Nephron (organoid): ENCODE results near the gene MRM2.

Experiments used
- H3K27ac Mint-ChIP-seq, 3 experiments: 2 replicates each; pipeline ENCODE4 v1.8.0; 2020; ENCODE audit warnings: mixed read lengths in 3 of 3, mild to moderate bottlenecking in 2 of 3, moderate library complexity in 1 of 3
- H3K27me3 Mint-ChIP-seq: 2 replicates; pipeline ENCODE4 v1.8.0; 2021; ENCODE audit warnings: low read depth, mild to moderate bottlenecking, moderate library complexity, mixed read lengths
- H3K36me3 Mint-ChIP-seq: 2 replicates; pipeline ENCODE4 v1.8.0; 2020; ENCODE audit warnings: low read depth, mixed read lengths
- H3K4me1 Mint-ChIP-seq: 2 replicates; pipeline ENCODE4 v1.8.0; 2020; ENCODE audit warnings: mixed read lengths
- H3K4me3 Mint-ChIP-seq, 3 experiments: 2 replicates each; pipeline ENCODE4 v1.8.0; 2020; ENCODE audit warnings: mild to moderate bottlenecking in 3 of 3, mixed read lengths in 3 of 3, moderate library complexity in 2 of 3
- H3K9me3 Mint-ChIP-seq: 2 replicates; pipeline ENCODE4 v1.8.0; 2020; ENCODE audit warnings: mixed read lengths
- TF ChIP-seq, protein P1 (sequence below), 3 experiments: fragments of 200-600 bp; sonication (generic); IDR thresholded peaks; one replicate each; pipeline ENCODE4 v1.5.0; 2021; ENCODE audit warnings: antibody characterized with exemption in 3 of 3; ENCODE audit not compliant: unreplicated experiment in 3 of 3

The MRM2 gene

GRCh38 chr7:2201686-2202360, 40.2 kb downstream of the MRM2 start:
- TF ChIP-seq, protein P1, sequence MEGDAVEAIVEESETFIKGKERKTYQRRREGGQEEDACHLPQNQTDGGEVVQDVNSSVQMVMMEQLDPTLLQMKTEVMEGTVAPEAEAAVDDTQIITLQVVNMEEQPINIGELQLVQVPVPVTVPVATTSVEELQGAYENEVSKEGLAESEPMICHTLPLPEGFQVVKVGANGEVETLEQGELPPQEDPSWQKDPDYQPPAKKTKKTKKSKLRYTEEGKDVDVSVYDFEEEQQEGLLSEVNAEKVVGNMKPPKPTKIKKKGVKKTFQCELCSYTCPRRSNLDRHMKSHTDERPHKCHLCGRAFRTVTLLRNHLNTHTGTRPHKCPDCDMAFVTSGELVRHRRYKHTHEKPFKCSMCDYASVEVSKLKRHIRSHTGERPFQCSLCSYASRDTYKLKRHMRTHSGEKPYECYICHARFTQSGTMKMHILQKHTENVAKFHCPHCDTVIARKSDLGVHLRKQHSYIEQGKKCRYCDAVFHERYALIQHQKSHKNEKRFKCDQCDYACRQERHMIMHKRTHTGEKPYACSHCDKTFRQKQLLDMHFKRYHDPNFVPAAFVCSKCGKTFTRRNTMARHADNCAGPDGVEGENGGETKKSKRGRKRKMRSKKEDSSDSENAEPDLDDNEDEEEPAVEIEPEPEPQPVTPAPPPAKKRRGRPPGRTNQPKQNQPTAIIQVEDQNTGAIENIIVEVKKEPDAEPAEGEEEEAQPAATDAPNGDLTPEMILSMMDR (IDR thresholded peaks at IDR 0.05; ENCODE audit: unreplicated experiment in 3 of 3), result no peak
- Mint-ChIP-seq H3K9me3 (no peaks in the 10 kb centered on the region), H3K4me1 (peaks cover 39% of the 10 kb centered on the region), H3K27ac (no peak overlapping the region), H3K4me3 (no peak overlapping the region), H3K27me3 (peaks cover 13% of the 10 kb centered on the region), H3K36me3 (peaks cover 25% of the 10 kb centered on the region)

DNA sequence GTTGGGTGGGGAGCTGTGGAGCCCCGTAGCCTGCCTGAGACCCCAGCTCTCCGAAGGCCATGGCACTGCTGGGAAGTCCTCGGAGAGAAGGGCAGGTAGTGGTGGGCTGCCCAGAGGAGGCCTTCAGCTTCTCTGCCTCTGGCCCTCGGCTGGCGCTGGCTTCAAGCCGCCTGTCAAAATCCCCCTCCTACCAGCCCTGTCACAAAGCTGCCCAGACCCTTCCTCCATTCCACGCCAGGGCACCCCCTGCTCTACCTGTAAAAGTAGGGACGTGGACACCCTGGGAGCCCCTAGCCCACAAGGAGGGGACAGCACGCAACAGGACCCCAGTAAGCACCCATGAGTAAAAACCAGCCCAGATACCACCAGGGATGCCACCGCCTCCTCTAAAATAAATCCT, 40.9 kb downstream of the MRM2 start:
- H3K4me3 Mint-ChIP-seq, result no peak overlapping the region
- TF ChIP-seq, protein P1 (IDR thresholded peaks at IDR 0.05; ENCODE audit: unreplicated experiment in 3 of 3), result no peak
- H3K27ac Mint-ChIP-seq, result no peak overlapping the region
- no peaks in the 10 kb centered on the region for H3K9me3 Mint-ChIP-seq
- H3K27me3 Mint-ChIP-seq, result peaks cover 14% of the 10 kb centered on the region
- peaks cover 28% of the 10 kb centered on the region for H3K36me3 Mint-ChIP-seq
- H3K4me1 Mint-ChIP-seq, result peaks cover 39% of the 10 kb centered on the region

DNA sequence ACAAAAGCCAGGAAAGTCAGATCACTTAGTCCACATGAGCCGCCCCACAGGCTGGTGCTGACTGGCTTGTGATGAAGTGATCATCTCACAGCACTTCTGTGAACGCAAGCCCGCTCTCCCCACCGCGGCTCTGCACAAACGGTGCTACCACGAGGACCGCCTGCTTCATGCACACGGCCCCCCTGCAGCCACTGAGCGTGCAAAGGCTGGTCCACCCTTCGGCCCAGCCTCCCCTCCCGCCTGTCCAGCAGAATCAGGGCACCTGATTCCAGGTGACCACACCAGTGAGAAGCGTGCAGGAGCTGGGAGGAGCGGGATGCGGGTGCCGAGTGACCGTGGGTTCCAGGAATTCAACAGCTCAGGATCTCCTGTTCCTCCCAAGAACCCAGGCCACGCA, 41.4 kb downstream of the MRM2 start:
- H3K4me3 Mint-ChIP-seq, result no peak overlapping the region
- H3K36me3 Mint-ChIP-seq, result peaks cover 32% of the 10 kb centered on the region
- TF ChIP-seq, protein P1 (IDR thresholded peaks at IDR 0.05; ENCODE audit: unreplicated experiment in 3 of 3), result no peak
- peaks cover 14% of the 10 kb centered on the region for H3K27me3 Mint-ChIP-seq
- no peaks in the 10 kb centered on the region for H3K9me3 Mint-ChIP-seq
- no peak overlapping the region for H3K27ac Mint-ChIP-seq
- H3K4me1 Mint-ChIP-seq, result peaks cover 38% of the 10 kb centered on the region

DNA sequence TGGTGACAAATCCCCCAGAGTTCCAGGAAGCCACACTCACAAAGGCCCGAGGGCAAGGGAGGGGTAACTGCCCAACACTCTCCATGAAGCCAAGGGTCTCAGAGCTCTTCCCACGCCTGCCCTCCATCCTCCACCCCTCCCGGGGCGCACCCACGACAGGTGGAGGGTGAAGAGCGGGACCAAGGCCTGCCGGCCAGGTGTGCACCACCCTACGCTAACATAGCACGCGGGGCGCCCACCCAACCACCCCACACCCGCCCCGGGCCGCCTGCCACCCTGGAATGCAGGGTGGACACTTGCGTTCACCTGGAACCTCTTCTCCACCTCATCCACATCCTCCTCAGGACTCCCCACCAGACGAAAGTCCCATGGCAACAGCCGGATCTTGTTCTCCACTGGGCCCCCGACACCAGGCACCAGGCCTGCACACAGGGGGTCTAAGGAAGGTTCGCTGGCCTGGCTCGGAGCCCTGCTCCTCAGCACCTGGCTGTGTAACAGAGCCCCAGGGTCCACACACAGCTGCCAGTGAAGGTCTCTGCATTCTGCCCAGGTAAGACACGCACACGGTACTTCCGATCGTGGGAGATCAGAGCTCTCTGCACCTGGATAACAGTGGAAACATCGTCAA, 41.9 kb downstream of the MRM2 start:
- Mint-ChIP-seq H3K27me3 (peaks cover 14% of the 10 kb centered on the region), H3K4me3 (no peak overlapping the region), H3K27ac (no peak overlapping the region), H3K4me1 (peaks cover 32% of the 10 kb centered on the region), H3K36me3 (peaks cover 37% of the 10 kb centered on the region), H3K9me3 (no peaks in the 10 kb centered on the region)
- TF ChIP-seq, protein P1 (IDR thresholded peaks at IDR 0.05; ENCODE audit: unreplicated experiment in 3 of 3), result no peak

DNA sequence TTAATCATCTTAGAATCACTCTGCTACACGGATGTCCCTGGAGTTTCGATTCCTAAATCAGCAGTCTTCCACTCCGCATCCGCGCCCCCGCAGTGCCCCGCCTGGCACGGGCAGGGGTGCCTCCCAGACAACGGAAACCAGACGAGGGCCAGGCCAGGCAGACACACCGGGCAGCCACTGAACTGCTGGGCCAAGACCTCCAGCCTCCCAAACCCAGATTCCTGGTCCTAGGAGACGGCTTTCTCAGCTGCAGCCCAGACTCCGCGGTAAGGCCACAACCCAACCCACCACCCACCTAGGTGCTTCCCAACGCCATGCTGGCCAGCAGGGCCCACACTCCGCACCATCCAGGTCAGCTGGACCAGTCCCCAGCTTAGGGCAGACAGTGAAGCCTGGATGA, 42.5 kb downstream of the MRM2 start:
- H3K36me3 Mint-ChIP-seq, result peaks cover 38% of the 10 kb centered on the region

More for the DNA sequence above, 42.5 kb downstream of the MRM2 start:
- peak overlapping the region in 1 of 3 experiments; percentile 33 for H3K27ac Mint-ChIP-seq
- TF ChIP-seq, protein P1 (IDR thresholded peaks at IDR 0.05; ENCODE audit: unreplicated experiment in 3 of 3), result no peak
- no peaks in the 10 kb centered on the region for H3K9me3 Mint-ChIP-seq
- no peak overlapping the region for H3K4me3 Mint-ChIP-seq
- peaks cover 14% of the 10 kb centered on the region for H3K27me3 Mint-ChIP-seq
- H3K4me1 Mint-ChIP-seq, result peaks cover 27% of the 10 kb centered on the region
